Measurements from ENCODE around the gene STK26.

Gene STK26

GRCh38 chrX:132040066-132040465 lies 17.0 kb downstream of the STK26 start:
- Histone ChIP-seq H3K27ac (ENCODE audit: low read length) (no peak overlapping the region), H2AFZ (ENCODE audit: low read depth, low read length) (no peak overlapping the region), H3K27me3 (ENCODE audit: insufficient read depth, low read length, poor library complexity) (no peaks in the 10 kb centered on the region), H3K36me3 (ENCODE audit: insufficient read depth, low read length) (peaks cover under 1% of the 10 kb centered on the region; the same call in 1 of the 2 replicates), H3K9ac (ENCODE audit: low read depth, low read length) (no peak overlapping the region), H3K4me2 (ENCODE audit: insufficient read depth, low read length) (no peak overlapping the region), H3K79me2 (ENCODE audit: insufficient read depth, low read length) (peaks cover 97% of the 10 kb centered on the region), H3K9me3 (ENCODE audit: insufficient read depth, low read length, severe bottlenecking) (no peaks in the 10 kb centered on the region), H3K4me3 (ENCODE audit: low read depth in 1 of 2, low read length in 2 of 2) (no peak overlapping the region), H4K20me1 (ENCODE audit: insufficient read depth, low read length) (peaks cover 42% of the 10 kb centered on the region; the same call in 1 of the 2 replicates), H3K4me1 (ENCODE audit: insufficient read depth, low read length) (0 out of 2 replicates have a peak, but pooled peaks cover 2% of the 10 kb centered on the region)
- TF ChIP-seq EZH2 (IDR thresholded peaks at IDR 0.05; ENCODE audit: borderline replicate concordance, low read depth, low read length, severe bottlenecking) (no peak), CTCF (IDR thresholded peaks at IDR 0.05; ENCODE audit: borderline replicate concordance, extremely low read depth, low read length, poor library complexity, severe bottlenecking) (no peak)
- ATAC-seq (ENCODE audit: insufficient read depth, low read depth) (no peak), DNase-seq (no peak)

GRCh38 chrX:132041015-132041414 lies 17.9 kb downstream of the STK26 start:
- Histone ChIP-seq H4K20me1 (ENCODE audit: insufficient read depth, low read length) (peaks cover 39% of the 10 kb centered on the region; the same call in 1 of the 2 replicates), H3K9me3 (ENCODE audit: insufficient read depth, low read length, severe bottlenecking) (no peaks in the 10 kb centered on the region), H3K27me3 (ENCODE audit: insufficient read depth, low read length, poor library complexity) (no peaks in the 10 kb centered on the region), H3K4me1 (ENCODE audit: insufficient read depth, low read length) (0 out of 2 replicates have a peak, but pooled peaks cover 1% of the 10 kb centered on the region), H2AFZ (ENCODE audit: low read depth, low read length) (no peak overlapping the region), H3K36me3 (ENCODE audit: insufficient read depth, low read length) (peaks cover 4% of the 10 kb centered on the region; the same call in 1 of the 2 replicates), H3K27ac (ENCODE audit: low read length) (no peak overlapping the region), H3K9ac (ENCODE audit: low read depth, low read length) (no peak overlapping the region), H3K79me2 (ENCODE audit: insufficient read depth, low read length) (peaks cover 98% of the 10 kb centered on the region), H3K4me2 (ENCODE audit: insufficient read depth, low read length) (no peak overlapping the region), H3K4me3 (ENCODE audit: low read depth in 1 of 2, low read length in 2 of 2) (no peak overlapping the region)
- ATAC-seq (ENCODE audit: insufficient read depth, low read depth): no peak
- no peak for DNase-seq
- TF ChIP-seq EZH2 (IDR thresholded peaks at IDR 0.05; ENCODE audit: borderline replicate concordance, low read depth, low read length, severe bottlenecking) (no peak), CTCF (IDR thresholded peaks at IDR 0.05; ENCODE audit: borderline replicate concordance, extremely low read depth, low read length, poor library complexity, severe bottlenecking) (no peak)

GRCh38 chrX:132043977-132044376 lies 20.9 kb downstream of the STK26 start:
- Histone ChIP-seq H3K9ac (ENCODE audit: low read depth, low read length) (no peak overlapping the region), H3K27ac (ENCODE audit: low read length) (no peak overlapping the region), H3K4me3 (ENCODE audit: low read depth in 1 of 2, low read length in 2 of 2) (no peak overlapping the region), H3K79me2 (ENCODE audit: insufficient read depth, low read length) (peaks cover 96% of the 10 kb centered on the region), H3K4me2 (ENCODE audit: insufficient read depth, low read length) (no peak overlapping the region), H3K36me3 (ENCODE audit: insufficient read depth, low read length) (peaks cover 5% of the 10 kb centered on the region; the same call in 1 of the 2 replicates), H3K9me3 (ENCODE audit: insufficient read depth, low read length, severe bottlenecking) (no peaks in the 10 kb centered on the region), H4K20me1 (ENCODE audit: insufficient read depth, low read length) (peaks cover 42% of the 10 kb centered on the region), H2AFZ (ENCODE audit: low read depth, low read length) (no peak overlapping the region), H3K27me3 (ENCODE audit: insufficient read depth, low read length, poor library complexity) (no peaks in the 10 kb centered on the region), H3K4me1 (ENCODE audit: insufficient read depth, low read length) (no peaks in the 10 kb centered on the region)
- no peak for DNase-seq
- no peak for TF ChIP-seq CTCF (IDR thresholded peaks at IDR 0.05; ENCODE audit: borderline replicate concordance, extremely low read depth, low read length, poor library complexity, severe bottlenecking)
- TF ChIP-seq EZH2 (IDR thresholded peaks at IDR 0.05; ENCODE audit: borderline replicate concordance, low read depth, low read length, severe bottlenecking): no peak
- no peak for ATAC-seq (ENCODE audit: insufficient read depth, low read depth)
